H1 (cell line): Measurements from ENCODE around the gene ZNF14. TPM values are rescaled to one million over a fixed set of nuclear protein-coding genes. Genes with fewer than 3 reads are reported as not detected.

Experiments used
- ASH2L ChIP-seq: fragments of 200-600, 300-600 bp; sonication (generic); IDR thresholded peaks from one replicate; pipeline ENCODE4 v1.7.1; 2017; ENCODE audit warnings: low read length
- ATF3 ChIP-seq: IDR thresholded peaks from 2 replicates; pipeline ENCODE4 v1.6.1; 2011; ENCODE audit warnings: low read depth, mild to moderate bottlenecking, low read length; ENCODE audit not compliant: insufficient read depth
- BACH1 ChIP-seq: IDR thresholded peaks from 2 replicates; pipeline ENCODE4 v1.6.1; 2012; ENCODE audit warnings: low read length, improper control_type of control experiment
- CBX8 ChIP-seq: fragments of 300-800, 300-1000 bp; sonication (generic); IDR thresholded peaks from 2 replicates; pipeline ENCODE4 v1.7.1; 2016; ENCODE audit warnings: low read depth, low read length, borderline replicate concordance
- CREB1 ChIP-seq: IDR thresholded peaks from 2 replicates; pipeline ENCODE4 v1.6.1; 2012; ENCODE audit warnings: inconsistent platforms
- CTCF ChIP-seq, 3 experiments: IDR thresholded peaks; 1 replicate in 2 of 3; 2 replicates in 1 of 3; pipeline versions ENCODE4 v1.5.1 to v1.6.1; 2011; ENCODE audit warnings: low read length in 3 of 3, mild to moderate bottlenecking in 3 of 3, inconsistent platforms in 2 of 3, low read depth in 1 of 3, moderate library complexity in 1 of 3; ENCODE audit not compliant: insufficient read depth in 1 of 3; ENCODE audit errors: control extremely low read depth in 1 of 3
- EGR1 ChIP-seq: IDR thresholded peaks from 2 replicates; pipeline ENCODE4 v1.6.1; 2011; ENCODE audit warnings: low read depth, low read length, borderline replicate concordance
- FOSL1 ChIP-seq: IDR thresholded peaks from 2 replicates; pipeline ENCODE4 v1.6.1; 2011; ENCODE audit warnings: mild to moderate bottlenecking, low read depth, low read length, moderate library complexity; ENCODE audit not compliant: insufficient read depth
- GTF2F1 ChIP-seq: IDR thresholded peaks from 2 replicates; pipeline ENCODE4 v1.6.1; 2012; ENCODE audit warnings: low read depth, low read length, improper control_type of control experiment, borderline replicate concordance
- JUND ChIP-seq: IDR thresholded peaks from 2 replicates; pipeline ENCODE4 v1.6.1; 2011; ENCODE audit warnings: mild to moderate bottlenecking, improper control_type of control experiment, low read length
- KDM1A ChIP-seq: fragments of 200-600, 300-600 bp; sonication (generic); IDR thresholded peaks from 2 replicates; pipeline ENCODE4 v1.7.1; 2016; ENCODE audit warnings: mild to moderate bottlenecking, low read length, borderline replicate concordance
- MAX ChIP-seq: IDR thresholded peaks from 2 replicates; pipeline ENCODE4 v1.6.1; 2012; ENCODE audit warnings: inconsistent platforms
- NRF1 ChIP-seq: IDR thresholded peaks from 2 replicates; pipeline ENCODE4 v1.6.1; 2011; ENCODE audit warnings: mild to moderate bottlenecking, low read depth, low read length, improper control_type of control experiment
- RBBP5 ChIP-seq: IDR thresholded peaks from 2 replicates; pipeline ENCODE4 v1.7.1; 2012; ENCODE audit warnings: low read depth, mild to moderate bottlenecking, inconsistent platforms, low read length, moderate library complexity, borderline replicate concordance
- SUZ12 ChIP-seq: fragments of 200-600 bp; sonication (generic); IDR thresholded peaks from 2 replicates; pipeline ENCODE4 v1.6.1; 2012; ENCODE audit warnings: mild to moderate bottlenecking, inconsistent platforms, low read length, moderate library complexity, mixed read lengths
- TAF1 ChIP-seq: IDR thresholded peaks from 2 replicates; pipeline ENCODE4 v1.6.1; 2011; ENCODE audit warnings: mild to moderate bottlenecking, low read depth, low read length
- TAF7 ChIP-seq: optimal IDR thresholded peaks from 2 replicates; pipeline ENCODE3; 2011; ENCODE audit warnings: low read depth, mild to moderate bottlenecking, inconsistent platforms, low read length, moderate library complexity, borderline replicate concordance
- TBP ChIP-seq: IDR thresholded peaks from 2 replicates; pipeline ENCODE4 v1.6.1; 2011; ENCODE audit warnings: low read depth, low read length, improper control_type of control experiment
- TCF12 ChIP-seq: IDR thresholded peaks from 2 replicates; pipeline ENCODE4 v1.6.1; 2011; ENCODE audit warnings: low read depth, mild to moderate bottlenecking, low read length
- TEAD4 ChIP-seq: IDR thresholded peaks from 2 replicates; pipeline ENCODE4 v1.6.1; 2012; ENCODE audit warnings: low read depth, low read length, inconsistent platforms, mixed read lengths
- ZNF274 ChIP-seq: IDR thresholded peaks from 2 replicates; pipeline ENCODE4 v1.7.0; 2012; ENCODE audit warnings: low read length, borderline replicate concordance; ENCODE audit errors: extremely low read depth
- polyA plus RNA-seq, 7 experiments: library from polyadenylated mRNA; depleted of rRNA in 3 of 7; stranded (reverse) in 5 of 7; unstranded in 2 of 7; fragments of >200 nt in 5 of 7; fragments of 200-250 nt in 2 of 7; gene quantifications; 1 replicate in 5 of 7; 2 replicates in 1 of 7; 4 replicates in 1 of 7; pipeline versions ENCODE4 v1.2.1 to v1.2.3, GENCODE V29; 2011 to 2013; ENCODE audit warnings: missing spikeins in 2 of 7, mixed read lengths in 2 of 7
- total RNA-seq: library from RNA; stranded (reverse); fragmentation: NEBNext Ultra II Directional; extraction: Animal tissue kit (Norgen Biotek cat#: 25700); gene quantifications from 2 replicates; pipeline ENCODE4 v1.2.1, GENCODE V29; 2021

Gene ZNF14
- total and polyA plus RNA-seq, 2 of the 8 experiments (the other 6 are each of a cell fraction or from before 2014, with no cell fraction given), result 1.00 to 7.4 TPM

- TF ChIP-seq EGR1 (no peak), TBP (peak; percentile 51; the same call in 1 of the 2 replicates), ATF3 (no peak), TEAD4 (peak; percentile 13; the same call in 1 of the 2 replicates), NRF1 (peak; percentile 76), CREB1 (peak; percentile 67), BACH1 (no peak), FOSL1 (no peak), TAF7 (no peak), TCF12 (no peak), RBBP5 (no peak), MAX (peak; percentile 83), KDM1A (no peak), CBX8 (no peak), SUZ12 (no peak), ZNF274 (no peak), CTCF (IDR thresholded peaks at IDR 0.05; ENCODE audit: control extremely low read depth in 1 of 3, insufficient read depth in 1 of 3, low read depth in 1 of 3, low read length in 3 of 3) (no peak), JUND (no peak), GTF2F1 (no peak), ASH2L (peak; percentile 83), TAF1 (peak; percentile 64)
Measured at GRCh38 chr19:19732579-19733501, at the start of gene ZNF14 (continued).
